GM19043 (cell line): Measurements from ENCODE around the gene BRSK2.
"Not testable (repeated sequence)": the region's sequence is repeated elsewhere in the genome, so short reads cannot be mapped to it uniquely, and the experiment has no call there.

ENCODE experiments used
- ATAC-seq: cut with Tn5 transposase; IDR thresholded peaks from one replicate; pipeline ENCODE4 v1.9.1; 2021; ENCODE audit warnings: low read depth; ENCODE audit not compliant: unreplicated experiment

BRSK2 gene

GRCh38 chr11:1433568-1433967 lies 43.8 kb downstream of the BRSK2 start:
- ATAC-seq, result no peak

DNA sequence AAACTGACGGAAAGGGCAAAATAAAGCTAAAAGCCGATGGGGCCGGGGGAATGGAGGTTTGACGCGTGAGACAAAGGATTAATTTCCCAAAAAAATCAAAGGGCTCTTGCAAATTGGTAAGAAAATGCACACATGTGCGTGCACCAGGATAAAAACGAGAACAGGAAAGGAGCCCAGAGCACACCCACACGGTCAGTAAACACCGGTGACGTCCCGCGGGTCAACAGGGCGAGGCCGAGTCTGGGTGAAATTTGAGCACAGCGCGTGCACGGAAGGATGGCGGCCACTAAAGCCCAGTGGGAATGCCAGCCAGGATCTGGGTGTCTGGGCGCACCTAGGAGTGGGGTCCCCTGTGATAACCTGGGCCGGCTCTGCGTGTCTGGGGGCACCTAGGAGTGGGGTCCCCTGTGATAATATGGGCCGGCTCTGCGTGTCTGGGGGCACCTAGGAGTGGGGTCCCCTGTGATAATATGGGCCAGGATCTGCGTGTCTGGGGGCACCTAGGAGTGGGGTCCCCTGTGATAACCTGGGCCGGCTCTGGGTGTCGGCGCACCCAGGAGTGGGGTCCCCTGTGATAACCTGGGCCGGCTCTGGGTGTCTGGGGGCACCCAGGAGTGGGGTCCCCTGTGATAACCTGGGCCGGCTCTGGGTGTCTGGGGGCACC lies 44.4 kb downstream of the BRSK2 start:
- ATAC-seq, result no peak

GRCh38 chr11:1435479-1435819 lies 45.7 kb downstream of the BRSK2 start:
- ATAC-seq, result not testable (repeated sequence)

GRCh38 chr11:1435820-1436467 lies 46.2 kb downstream of the BRSK2 start:
- no peak for ATAC-seq

DNA sequence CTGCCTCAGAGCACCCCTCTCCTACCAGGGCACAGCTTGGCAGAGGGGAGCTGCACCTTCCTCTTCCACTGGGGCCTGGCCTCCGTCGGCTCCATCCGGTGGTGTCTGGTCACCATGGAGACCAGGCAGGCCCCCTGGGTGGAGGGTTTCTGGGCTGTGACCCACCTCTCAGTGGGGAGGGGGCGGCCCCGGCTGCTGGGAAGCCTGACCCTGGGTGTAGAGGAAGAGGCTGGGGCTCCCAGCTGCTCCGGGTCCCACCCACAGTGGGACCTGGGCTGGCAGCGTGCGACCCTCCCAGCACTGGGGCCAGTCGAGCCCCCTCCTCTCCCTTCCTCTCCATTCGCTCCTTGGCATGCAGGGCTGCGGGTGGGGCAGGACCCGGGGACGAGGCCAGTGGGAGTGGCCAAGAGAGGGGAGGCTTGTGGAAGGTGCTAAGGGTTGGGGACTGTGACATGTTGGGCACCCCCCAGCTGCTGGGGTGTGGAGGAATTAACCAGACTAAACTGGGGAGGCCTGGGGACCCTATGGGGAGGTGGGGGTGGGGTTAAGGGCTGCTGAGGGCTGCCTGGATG lies 46.8 kb downstream of the BRSK2 start:
- ATAC-seq, result no peak

DNA sequence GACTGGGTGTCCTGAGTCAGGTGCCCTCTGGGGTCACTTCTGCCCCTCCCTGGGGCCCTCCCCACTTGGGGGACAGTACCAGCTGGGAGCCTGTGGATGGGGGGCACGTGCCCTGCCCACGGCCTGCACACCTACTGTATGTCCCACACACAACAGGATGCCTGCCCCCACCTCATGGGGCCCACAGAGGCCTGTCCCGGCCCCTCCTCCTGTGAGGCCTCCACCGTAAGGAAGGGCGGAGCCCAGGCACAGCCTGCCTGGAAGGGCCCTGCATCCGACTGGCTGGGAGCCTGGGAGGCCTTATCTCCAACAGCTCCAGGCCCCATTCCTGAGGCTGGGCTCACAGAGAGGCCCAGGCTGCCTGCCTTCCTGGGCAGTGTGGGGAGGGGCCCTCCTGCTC lies 47.8 kb downstream of the BRSK2 start:
- ATAC-seq, result no peak

DNA sequence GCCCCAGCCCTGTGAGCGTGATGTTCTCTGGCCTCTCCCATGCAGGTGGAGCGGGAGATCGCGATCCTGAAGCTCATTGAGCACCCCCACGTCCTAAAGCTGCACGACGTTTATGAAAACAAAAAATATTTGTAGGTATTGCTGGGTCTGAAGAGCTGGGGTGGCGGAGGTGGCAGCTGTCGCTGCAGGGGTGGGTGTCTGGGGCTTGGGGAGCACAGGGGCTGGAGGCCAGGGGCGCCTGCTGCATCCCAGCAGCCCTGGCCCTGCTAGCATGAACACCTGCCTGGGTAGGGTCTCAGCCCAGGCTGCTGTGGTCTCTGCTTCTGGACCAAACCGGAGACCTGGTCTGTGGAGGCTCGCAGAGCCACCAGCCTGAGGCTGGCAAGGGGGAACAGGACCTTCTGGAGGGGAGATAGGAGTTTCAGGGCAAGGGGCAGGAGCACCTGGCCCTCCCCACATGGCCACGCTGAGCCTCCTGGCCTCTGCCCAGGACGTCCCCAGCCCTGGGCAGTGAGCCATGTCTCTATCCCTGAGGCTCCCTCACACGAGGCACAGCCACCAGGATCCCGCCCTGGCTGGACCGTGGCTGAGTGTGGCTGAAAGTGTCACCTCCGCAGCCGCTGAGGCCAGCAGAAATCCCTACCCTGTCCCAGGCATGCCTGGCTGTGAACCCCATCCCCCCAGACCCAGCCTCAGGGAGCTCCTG lies 48.7 kb downstream of the BRSK2 start:
- no peak for ATAC-seq

- no peak for ATAC-seq
Measured at GRCh38 chr11:1438967-1439330, 49.2 kb downstream of the BRSK2 start.

GRCh38 chr11:1439341-1439740 lies 49.6 kb downstream of the BRSK2 start:
- no peak for ATAC-seq

DNA sequence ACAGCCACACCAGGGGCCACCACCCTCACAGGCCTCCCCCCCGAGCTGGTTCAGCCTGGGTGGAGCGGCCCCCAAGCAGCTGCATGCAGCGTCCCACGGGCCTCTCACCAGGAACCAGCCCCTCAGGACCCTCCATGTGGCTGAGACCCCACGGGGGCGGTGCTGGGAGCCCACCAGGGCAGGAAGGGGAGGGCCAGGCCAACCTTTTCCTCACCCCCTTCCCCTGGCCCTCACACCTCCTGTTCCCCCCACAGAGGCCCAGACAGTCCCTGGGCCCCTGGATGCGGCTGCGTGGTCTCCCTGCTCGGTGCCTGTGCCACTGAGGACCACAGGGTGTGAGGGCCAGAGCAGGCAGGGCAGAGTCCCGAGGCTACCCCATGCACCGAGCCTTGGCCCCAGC lies 50.3 kb downstream of the BRSK2 start:
- no peak for ATAC-seq

GRCh38 chr11:1440496-1440895 lies 50.8 kb downstream of the BRSK2 start:
- no peak for ATAC-seq

DNA sequence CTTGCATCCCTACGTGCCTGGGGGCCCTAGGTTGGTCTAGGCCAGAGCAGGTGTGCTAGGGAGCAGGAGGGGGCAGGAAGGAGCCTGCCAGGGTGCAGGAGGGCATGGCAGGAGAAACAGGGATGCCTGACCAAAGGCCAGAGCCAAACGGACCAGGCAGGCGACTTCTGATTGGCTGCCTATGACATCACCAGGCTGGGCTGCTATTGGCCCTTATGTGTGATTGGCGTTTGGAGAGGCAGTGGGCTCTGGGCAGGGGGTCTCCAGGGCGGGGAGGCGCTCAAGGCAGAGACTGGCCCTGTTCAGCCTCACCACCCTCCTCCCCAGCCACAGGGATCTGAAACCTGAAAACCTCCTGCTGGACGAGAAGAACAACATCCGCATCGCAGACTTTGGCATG lies 52.4 kb downstream of the BRSK2 start:
- ATAC-seq, result no peak

DNA sequence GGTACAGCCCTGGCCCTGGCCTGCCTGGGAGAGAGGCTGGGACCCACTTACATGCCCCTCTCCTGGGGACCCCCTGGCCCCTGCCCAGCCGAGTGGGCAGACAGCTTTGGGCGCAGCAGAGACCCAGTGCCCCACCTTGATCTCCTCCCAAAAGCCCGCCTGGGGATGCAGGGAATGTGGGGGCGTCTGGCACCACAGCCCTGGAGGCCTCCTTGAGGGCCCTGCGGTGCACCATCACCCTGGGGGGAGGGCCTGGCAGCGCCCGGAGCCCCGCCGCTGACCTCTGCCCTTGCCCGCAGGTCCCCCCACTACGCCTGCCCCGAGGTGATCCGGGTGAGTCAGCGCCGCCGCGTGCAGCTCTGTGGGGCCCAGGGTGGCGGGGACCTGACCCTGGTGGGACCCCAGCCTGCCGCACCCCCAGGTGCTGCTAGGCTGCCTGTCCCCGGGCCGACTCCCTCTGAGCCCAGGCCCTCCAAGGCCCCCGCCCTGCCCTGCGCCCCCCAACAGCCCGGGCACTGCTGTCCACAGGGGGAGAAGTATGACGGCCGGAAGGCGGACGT lies 53.2 kb downstream of the BRSK2 start:
- no peak for ATAC-seq

- ATAC-seq, result no peak
Measured at GRCh38 chr11:1443737-1444136, 54.0 kb downstream of the BRSK2 start.

- no peak for ATAC-seq
Measured at GRCh38 chr11:1444321-1444720, 54.6 kb downstream of the BRSK2 start.

DNA sequence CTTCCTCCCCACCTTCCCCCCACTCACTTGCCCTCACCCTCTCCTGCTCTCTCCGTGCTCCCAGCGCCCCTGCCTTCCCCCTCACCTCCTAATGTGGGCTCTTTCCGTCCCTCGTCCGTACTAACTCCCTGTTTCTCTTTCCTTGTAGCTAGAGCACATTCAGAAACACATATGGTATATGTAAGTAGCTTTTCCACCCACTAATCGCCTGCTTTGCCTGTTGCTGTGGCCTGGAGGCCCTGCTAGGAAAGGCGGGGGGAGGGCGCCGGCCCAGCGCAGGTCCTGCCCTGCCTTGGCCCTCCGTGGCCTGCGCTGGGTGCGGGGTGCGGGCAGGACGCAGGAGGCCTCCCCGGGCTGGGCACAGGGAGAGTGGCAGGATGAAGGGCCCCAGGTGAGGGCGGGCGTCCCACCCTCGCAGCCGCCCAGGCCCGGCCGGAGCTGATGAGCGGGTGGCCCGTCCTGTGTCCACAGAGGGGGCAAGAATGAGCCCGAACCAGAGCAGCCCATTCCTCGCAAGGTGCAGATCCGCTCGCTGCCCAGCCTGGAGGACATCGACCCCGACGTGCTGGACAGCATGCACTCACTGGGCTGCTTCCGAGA lies 55.2 kb downstream of the BRSK2 start:
- no peak for ATAC-seq

DNA sequence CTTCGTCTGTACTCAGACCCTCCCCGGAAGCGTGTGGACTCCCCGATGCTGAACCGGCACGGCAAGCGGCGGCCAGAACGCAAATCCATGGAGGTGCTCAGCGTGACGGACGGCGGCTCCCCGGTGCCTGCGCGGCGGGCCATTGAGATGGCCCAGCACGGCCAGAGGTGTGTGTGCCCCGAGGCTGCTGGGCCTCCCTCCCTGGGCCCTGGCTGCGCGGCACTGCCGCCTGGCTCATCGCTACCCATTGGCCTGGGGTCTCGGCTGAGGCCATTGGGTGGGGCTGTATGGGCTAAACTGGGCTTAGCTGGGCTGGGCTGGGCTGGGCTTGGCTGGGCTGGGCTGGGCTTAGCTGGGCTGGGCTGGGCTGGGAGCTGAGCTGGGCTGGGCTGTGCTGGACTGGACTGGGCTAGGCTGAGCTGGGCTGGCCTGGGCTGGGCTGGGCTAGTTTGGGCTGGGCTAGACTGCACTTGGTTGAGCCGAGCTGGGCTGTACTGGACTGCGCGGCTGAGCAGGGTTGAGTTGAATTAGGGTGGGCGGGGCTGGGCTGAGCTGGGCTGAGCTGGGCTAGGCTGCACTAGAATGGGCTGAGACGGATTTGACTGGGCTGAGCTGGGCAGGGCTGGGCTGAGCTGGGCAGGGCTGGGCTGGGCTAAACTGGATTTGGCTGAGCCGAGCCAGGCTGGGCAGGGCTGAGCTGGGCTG lies 56.2 kb downstream of the BRSK2 start:
- ATAC-seq, result no peak

DNA sequence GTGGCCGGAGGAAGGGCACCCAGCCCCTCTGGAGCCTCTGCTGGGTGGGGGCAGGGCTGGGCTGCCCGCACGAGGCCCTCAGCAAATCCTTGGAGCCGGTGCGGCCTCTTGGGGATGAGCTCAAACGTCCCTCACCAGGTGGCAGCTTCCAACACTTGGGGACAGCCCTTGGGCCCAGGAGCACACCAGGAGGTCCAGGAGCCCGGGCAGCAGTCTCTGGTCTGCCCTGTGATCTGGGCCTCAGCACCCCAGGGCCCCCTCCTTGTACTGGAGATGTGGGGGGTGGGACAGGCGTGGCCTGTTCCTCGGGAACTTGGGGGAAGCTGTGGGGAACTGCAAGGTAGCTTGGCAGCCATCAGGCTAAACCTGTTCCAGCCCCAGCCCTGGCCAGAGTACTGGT lies 56.9 kb downstream of the BRSK2 start:
- ATAC-seq, result no peak

DNA sequence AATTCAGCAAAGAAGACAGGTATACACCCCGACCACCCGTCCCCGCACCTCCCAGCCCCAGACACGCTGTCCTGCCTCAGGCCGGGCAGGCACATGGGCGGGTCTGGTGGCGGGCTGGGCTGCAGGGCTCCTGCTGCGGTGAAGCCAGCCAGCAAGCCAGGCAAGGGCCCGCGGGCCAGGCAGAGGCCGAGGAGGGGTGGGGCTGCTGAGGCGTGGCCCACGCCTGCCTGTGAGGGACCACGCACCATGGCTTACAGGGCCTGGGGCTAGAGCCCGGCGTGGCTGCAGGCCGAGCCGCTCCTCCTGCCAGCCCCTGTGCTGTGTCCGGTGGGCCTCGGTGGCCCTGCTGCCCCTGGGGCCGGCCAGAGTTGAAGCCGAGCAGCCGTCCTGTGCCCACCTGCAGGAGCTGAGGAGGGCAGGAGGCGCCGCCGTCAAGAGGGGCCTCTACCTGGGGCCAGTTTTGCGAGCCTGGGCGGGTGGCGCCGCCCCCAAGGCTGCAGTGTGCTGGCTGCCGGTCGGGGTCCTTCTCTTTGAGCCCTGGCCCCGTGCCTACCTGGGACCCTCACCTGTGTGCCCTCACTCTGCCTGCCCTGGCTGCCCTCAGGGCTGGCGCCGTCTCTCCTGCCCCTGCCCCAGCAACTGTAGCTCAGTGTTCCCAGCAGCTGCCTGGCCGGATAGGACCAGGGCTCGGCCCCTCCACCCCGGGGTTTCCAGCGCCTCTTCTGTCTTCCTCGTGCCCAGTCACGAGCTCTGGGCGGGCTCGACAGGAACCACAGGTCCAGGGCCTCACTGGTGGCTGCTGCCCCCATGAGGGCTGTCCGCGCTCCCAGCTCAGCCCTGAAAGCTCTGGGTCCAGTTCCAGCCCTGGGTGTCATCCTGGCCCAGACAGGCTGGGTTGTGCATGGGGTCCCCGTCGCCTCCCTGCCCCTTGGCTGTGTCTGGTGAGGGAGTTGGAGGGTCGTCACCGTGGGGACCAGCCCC lies 58.4 kb downstream of the BRSK2 start:
- no peak for ATAC-seq
